Mesendoderm (in vitro differentiated cells): Measurements from ENCODE around the gene C8G.

Source experiments
- DNase-seq: peaks from one replicate; pipeline ENCODE4 v3.0.0; 2013
- H2AK5ac ChIP-seq: 2 replicates; pipeline ENCODE4 v1.6.1; 2013; ENCODE audit warnings: low read length, inconsistent platforms
- H2BK120ac ChIP-seq: 2 replicates; pipeline ENCODE4 v1.6.1; 2013; ENCODE audit warnings: low read depth, mild to moderate bottlenecking, low read length, moderate library complexity, mixed read lengths
- H2BK15ac ChIP-seq: replicated peaks from 2 replicates; pipeline ENCODE4 v1.6.1; 2013; ENCODE audit warnings: low read depth, mild to moderate bottlenecking, moderate library complexity
- H2BK5ac ChIP-seq: 2 replicates; pipeline ENCODE4 v1.6.1; 2013; ENCODE audit warnings: low read length, inconsistent platforms
- H3K18ac ChIP-seq: 2 replicates; pipeline ENCODE4 v1.6.1; 2013; ENCODE audit warnings: mild to moderate bottlenecking, low read length, mixed read lengths
- H3K23ac ChIP-seq: one replicate; pipeline ENCODE4 v1.6.1; 2013; ENCODE audit warnings: low read length
- H3K27ac ChIP-seq: 2 replicates; pipeline ENCODE4 v1.5.1; 2013; ENCODE audit warnings: low read depth, mild to moderate bottlenecking, inconsistent platforms, low read length, moderate library complexity
- H3K27me3 ChIP-seq: 2 replicates; pipeline ENCODE4 v1.6.1; 2013; ENCODE audit warnings: low read length, control low read depth, mild to moderate bottlenecking, inconsistent platforms; ENCODE audit not compliant: insufficient read depth, poor library complexity
- H3K36me3 ChIP-seq: 2 replicates; pipeline ENCODE4 v1.6.1; 2013; ENCODE audit warnings: low read length, inconsistent platforms; ENCODE audit not compliant: control insufficient read depth, insufficient read depth
- H3K4ac ChIP-seq: one replicate; pipeline ENCODE4 v1.6.1; 2013; ENCODE audit warnings: low read depth, mild to moderate bottlenecking, low read length, moderate library complexity
- H3K4me1 ChIP-seq: 2 replicates; pipeline ENCODE4 v1.6.1; 2013; ENCODE audit warnings: low read depth, low read length, inconsistent platforms; ENCODE audit not compliant: control insufficient read depth
- H3K4me2 ChIP-seq: 2 replicates; pipeline ENCODE4 v1.6.1; 2013; ENCODE audit warnings: low read length
- H3K4me3 ChIP-seq: 2 replicates; pipeline ENCODE4 v1.5.1; 2013; ENCODE audit warnings: mild to moderate bottlenecking, low read length
- H3K56ac ChIP-seq: one replicate; pipeline ENCODE4 v1.6.1; 2013; ENCODE audit warnings: low read length
- H3K79me1 ChIP-seq: 2 replicates; pipeline ENCODE4 v1.6.1; 2013; ENCODE audit warnings: low read length, inconsistent platforms
- H3K79me2 ChIP-seq: 2 replicates; pipeline ENCODE4 v1.6.1; 2013; ENCODE audit warnings: mild to moderate bottlenecking, low read length; ENCODE audit not compliant: control insufficient read depth, insufficient read depth
- H3K9ac ChIP-seq: 2 replicates; pipeline ENCODE4 v1.6.1; 2013; ENCODE audit warnings: low read length, inconsistent platforms
- H4K5ac ChIP-seq: one replicate; pipeline ENCODE4 v1.6.1; 2013; ENCODE audit warnings: low read length
- H4K8ac ChIP-seq: one replicate; pipeline ENCODE4 v1.6.1; 2013; ENCODE audit warnings: low read depth, mild to moderate bottlenecking, control low read depth, low read length, moderate library complexity
- WGBS: extraction: QIAGEN DNeasy Blood & Tissue Kit; methylation state at CpG from one replicate; pipeline ENCODE4 v1.1.7; 2013; ENCODE audit warnings: low lambda C conversion rate, missing lambda C conversion rate; ENCODE audit not compliant: insufficient coverage; ENCODE audit errors: extremely low coverage; 5-methylcytosine and 5-hydroxymethylcytosine counted together

Gene C8G

GRCh38 chr9:136985027-136985602 is 40.1 kb downstream of the C8G start:
- no peak overlapping the region for H3K23ac ChIP-seq
- no peak overlapping the region for H3K27ac ChIP-seq
- WGBS, result no CpG with 5 or more reads among the region's 48 CpGs
- H4K8ac ChIP-seq, result no peak overlapping the region
- no peak overlapping the region for H2BK15ac ChIP-seq
- DNase-seq, result no peak
- peak overlapping the region; percentile 56 for H3K56ac ChIP-seq
- no peaks in the 10 kb centered on the region for H3K79me1 ChIP-seq
- H3K4me2 ChIP-seq, result peak overlapping the region; percentile 22
- no peaks in the 10 kb centered on the region for H3K79me2 ChIP-seq
- no peak overlapping the region for H2BK5ac ChIP-seq
- no peaks in the 10 kb centered on the region for H3K4me1 ChIP-seq
- no peak overlapping the region for H3K18ac ChIP-seq
- no peak overlapping the region for H3K4me3 ChIP-seq
- no peak overlapping the region for H4K5ac ChIP-seq
- peaks cover 8% of the 10 kb centered on the region for H3K27me3 ChIP-seq
- no peak overlapping the region for H3K4ac ChIP-seq
- H3K9ac ChIP-seq, result peak overlapping the region; percentile 45
- no peak overlapping the region for H2BK120ac ChIP-seq
- no peak overlapping the region for H2AK5ac ChIP-seq
- no peaks in the 10 kb centered on the region for H3K36me3 ChIP-seq

GRCh38 chr9:136985853-136986252 is 40.8 kb downstream of the C8G start:
- no peaks in the 10 kb centered on the region for H3K79me1 ChIP-seq
- no peak overlapping the region for H3K27ac ChIP-seq
- no peak overlapping the region for H4K5ac ChIP-seq
- no peak for DNase-seq
- no peak overlapping the region for H3K4me2 ChIP-seq
- H2AK5ac ChIP-seq, result no peak overlapping the region
- no CpG with 5 or more reads among the region's 33 CpGs for WGBS
- H4K8ac ChIP-seq, result no peak overlapping the region
- H3K27me3 ChIP-seq, result peaks cover 8% of the 10 kb centered on the region
- H3K36me3 ChIP-seq, result no peaks in the 10 kb centered on the region
- no peak overlapping the region for H3K56ac ChIP-seq
- no peak overlapping the region for H2BK5ac ChIP-seq
- H3K4me1 ChIP-seq, result no peaks in the 10 kb centered on the region
- H3K18ac ChIP-seq, result no peak overlapping the region
- H3K4ac ChIP-seq, result no peak overlapping the region
- no peak overlapping the region for H3K23ac ChIP-seq
- H2BK15ac ChIP-seq, result no peak overlapping the region
- H3K9ac ChIP-seq, result no peak overlapping the region
- no peaks in the 10 kb centered on the region for H3K79me2 ChIP-seq
- H2BK120ac ChIP-seq, result no peak overlapping the region
- H3K4me3 ChIP-seq, result no peak overlapping the region

GRCh38 chr9:136988872-136989271 is 43.8 kb downstream of the C8G start:
- H2AK5ac ChIP-seq, result no peak overlapping the region
- no peak overlapping the region for H3K4me3 ChIP-seq
- no peaks in the 10 kb centered on the region for H3K4me1 ChIP-seq
- H2BK5ac ChIP-seq, result no peak overlapping the region
- H3K18ac ChIP-seq, result no peak overlapping the region
- no peak overlapping the region for H4K8ac ChIP-seq
- H3K79me1 ChIP-seq, result peaks cover 4% of the 10 kb centered on the region
- no peak for DNase-seq
- H3K27me3 ChIP-seq, result peaks cover 8% of the 10 kb centered on the region
- H3K9ac ChIP-seq, result no peak overlapping the region
- H3K4me2 ChIP-seq, result no peak overlapping the region
- no peaks in the 10 kb centered on the region for H3K36me3 ChIP-seq
- H4K5ac ChIP-seq, result no peak overlapping the region
- no peak overlapping the region for H2BK120ac ChIP-seq
- no peaks in the 10 kb centered on the region for H3K79me2 ChIP-seq
- no CpG with 5 or more reads among the region's 4 CpGs for WGBS
- H3K56ac ChIP-seq, result no peak overlapping the region
- H3K4ac ChIP-seq, result no peak overlapping the region
- H3K23ac ChIP-seq, result no peak overlapping the region
- H3K27ac ChIP-seq, result no peak overlapping the region
- no peak overlapping the region for H2BK15ac ChIP-seq

GRCh38 chr9:136990242-136990911 is 45.3 kb downstream of the C8G start:
- no peak for DNase-seq
- Histone ChIP-seq H4K5ac (no peak overlapping the region), H2BK5ac (no peak overlapping the region), H4K8ac (no peak overlapping the region), H3K36me3 (no peaks in the 10 kb centered on the region), H3K27ac (no peak overlapping the region), H3K27me3 (peaks cover 3% of the 10 kb centered on the region), H3K4ac (no peak overlapping the region), H2BK15ac (no peak overlapping the region), H3K79me1 (peaks cover 4% of the 10 kb centered on the region), H3K56ac (no peak overlapping the region), H3K23ac (no peak overlapping the region), H2AK5ac (no peak overlapping the region), H3K4me1 (no peaks in the 10 kb centered on the region), H3K4me3 (no peak overlapping the region), H2BK120ac (no peak overlapping the region), H3K18ac (no peak overlapping the region), H3K4me2 (no peak overlapping the region), H3K79me2 (no peaks in the 10 kb centered on the region), H3K9ac (no peak overlapping the region)
- WGBS, result no CpG with 5 or more reads among the region's 10 CpGs

- Histone ChIP-seq H3K23ac (peak within 1 kb of the TSS; percentile 89), H3K4ac (peak within 1 kb of the TSS; percentile 74), H3K36me3 (no peaks in the 10 kb centered on the region), H3K4me3 (peak within 1 kb of the TSS; percentile 80), H3K27me3 (no peaks in the 10 kb centered on the region), H2BK15ac (no peak within 1 kb of the TSS), H4K8ac (no peak within 1 kb of the TSS), H3K79me2 (no peaks in the 10 kb centered on the region), H4K5ac (no peak within 1 kb of the TSS), H2AK5ac (no peak within 1 kb of the TSS), H3K79me1 (peaks cover 4% of the 10 kb centered on the region), H2BK5ac (no peak within 1 kb of the TSS), H3K27ac (no peak within 1 kb of the TSS), H3K9ac (peak within 1 kb of the TSS; percentile 93), H2BK120ac (no peak within 1 kb of the TSS), H3K18ac (peak within 1 kb of the TSS; percentile 54), H3K4me1 (peaks cover under 1% of the 10 kb centered on the region), H3K56ac (peak within 1 kb of the TSS; percentile 95), H3K4me2 (peak within 1 kb of the TSS; percentile 91)
- peak; percentile 92 for DNase-seq
- WGBS, result no CpG with 5 or more reads among the region's 92 CpGs
These were observed 47.2 kb downstream of the C8G start, which contains the start of gene PAXX for GRCh38 chr9:136991993-136992818. TSS of gene PAXX (plus strand) at chr9:136992422. CDS start at chr9:136992444, 22 bp downstream.
